Measurements from ENCODE around the gene FYTTD1.

The FYTTD1 gene

DNA sequence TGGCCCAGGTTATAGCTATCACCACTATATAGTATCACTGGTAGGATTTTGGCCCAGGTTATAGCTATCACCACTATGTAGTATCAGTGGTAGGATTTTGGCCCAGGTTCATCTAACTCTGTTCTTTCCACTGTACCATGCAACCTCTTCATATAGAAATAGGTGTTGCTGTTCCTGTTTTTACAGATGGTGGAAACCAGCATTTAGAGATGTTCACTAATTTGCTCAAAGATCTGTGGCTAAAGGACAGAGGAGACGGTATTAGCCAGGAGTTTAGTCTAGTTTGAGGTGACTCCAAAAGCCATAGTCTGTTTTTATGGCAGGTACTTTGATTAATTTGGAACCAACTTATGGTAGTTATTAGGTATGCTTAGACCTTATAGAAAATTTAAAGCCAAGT, 44.4 kb downstream of the FYTTD1 start:
- no peak for DNase-seq

DNA sequence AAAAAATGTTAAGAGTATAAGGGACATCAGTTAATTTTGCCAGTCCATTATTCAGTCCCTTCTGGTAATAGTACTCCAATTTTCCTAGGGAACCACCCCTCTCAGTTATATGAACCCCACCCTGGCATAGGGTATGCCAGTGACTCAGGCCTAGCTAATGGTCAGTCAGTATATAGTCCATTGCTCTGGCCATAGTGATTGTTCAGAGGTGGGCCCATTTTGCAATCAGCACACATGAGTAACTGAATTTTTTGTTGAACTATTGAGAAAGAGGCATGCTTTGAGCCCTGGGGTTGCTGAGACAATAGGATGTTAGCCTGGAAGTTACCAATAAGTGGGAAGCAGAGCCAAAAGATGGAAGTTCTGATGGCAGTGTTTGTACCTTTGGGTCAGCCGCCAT, 45.5 kb downstream of the FYTTD1 start:
- peak; percentile 75 for DNase-seq

DNA sequence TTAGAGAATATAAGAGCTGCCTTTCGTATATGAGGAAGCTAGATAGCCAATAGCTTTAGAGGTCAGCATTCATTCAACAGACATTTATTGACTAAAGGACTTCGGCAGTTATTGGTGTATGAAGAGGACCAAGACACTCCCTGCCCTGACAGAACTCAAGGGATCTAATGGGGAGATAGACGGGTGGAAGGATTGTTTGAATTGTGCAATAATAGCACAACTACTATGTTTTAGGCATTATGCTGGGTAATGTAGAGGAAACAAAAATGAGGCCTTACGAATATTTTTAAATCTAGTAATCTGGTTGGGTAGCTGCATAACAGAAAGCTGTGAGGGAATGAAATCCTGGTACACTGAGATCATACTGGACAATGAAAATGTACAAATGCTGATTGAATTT, 46.4 kb downstream of the FYTTD1 start:
- DNase-seq, result no peak

DNA sequence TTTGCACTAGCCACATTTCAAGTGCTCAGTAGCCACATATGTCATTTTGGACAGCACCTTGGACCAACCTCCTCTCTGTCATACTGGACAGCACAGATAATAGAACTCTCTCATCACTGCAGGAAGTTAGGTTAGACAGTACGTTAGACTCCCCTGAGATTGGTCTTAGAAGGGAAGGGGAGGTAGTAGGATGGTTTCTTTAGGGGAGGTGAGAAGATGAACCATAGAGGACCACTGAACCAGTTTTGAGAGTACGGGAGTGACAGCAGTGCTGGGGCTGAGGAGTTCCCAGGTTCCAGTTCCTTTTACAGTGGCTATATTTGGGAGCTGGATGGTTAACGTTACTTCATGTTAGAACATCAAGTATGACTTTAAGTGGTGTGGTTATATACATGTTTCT, 49.2 kb downstream of the FYTTD1 start:
- no peak for DNase-seq

DNA sequence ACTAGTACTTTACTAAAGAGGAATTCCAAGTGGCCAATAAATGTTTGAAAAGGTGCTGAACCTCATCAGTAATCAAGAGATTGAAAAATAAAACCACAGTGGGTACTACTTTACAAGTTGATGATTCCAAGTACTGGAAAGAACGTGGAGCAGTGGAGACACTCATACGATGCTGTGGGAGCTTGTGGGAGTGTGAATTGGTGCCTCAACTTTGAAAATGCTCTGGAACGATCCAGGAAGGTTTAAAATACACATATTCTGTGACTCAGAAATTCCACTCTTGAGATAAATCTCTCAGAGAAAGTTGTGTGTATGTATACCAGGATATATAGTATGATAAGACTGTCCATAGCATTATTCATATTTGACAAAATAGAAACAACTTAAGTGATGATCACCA, 50.7 kb downstream of the FYTTD1 start:
- no peak for DNase-seq

DNA sequence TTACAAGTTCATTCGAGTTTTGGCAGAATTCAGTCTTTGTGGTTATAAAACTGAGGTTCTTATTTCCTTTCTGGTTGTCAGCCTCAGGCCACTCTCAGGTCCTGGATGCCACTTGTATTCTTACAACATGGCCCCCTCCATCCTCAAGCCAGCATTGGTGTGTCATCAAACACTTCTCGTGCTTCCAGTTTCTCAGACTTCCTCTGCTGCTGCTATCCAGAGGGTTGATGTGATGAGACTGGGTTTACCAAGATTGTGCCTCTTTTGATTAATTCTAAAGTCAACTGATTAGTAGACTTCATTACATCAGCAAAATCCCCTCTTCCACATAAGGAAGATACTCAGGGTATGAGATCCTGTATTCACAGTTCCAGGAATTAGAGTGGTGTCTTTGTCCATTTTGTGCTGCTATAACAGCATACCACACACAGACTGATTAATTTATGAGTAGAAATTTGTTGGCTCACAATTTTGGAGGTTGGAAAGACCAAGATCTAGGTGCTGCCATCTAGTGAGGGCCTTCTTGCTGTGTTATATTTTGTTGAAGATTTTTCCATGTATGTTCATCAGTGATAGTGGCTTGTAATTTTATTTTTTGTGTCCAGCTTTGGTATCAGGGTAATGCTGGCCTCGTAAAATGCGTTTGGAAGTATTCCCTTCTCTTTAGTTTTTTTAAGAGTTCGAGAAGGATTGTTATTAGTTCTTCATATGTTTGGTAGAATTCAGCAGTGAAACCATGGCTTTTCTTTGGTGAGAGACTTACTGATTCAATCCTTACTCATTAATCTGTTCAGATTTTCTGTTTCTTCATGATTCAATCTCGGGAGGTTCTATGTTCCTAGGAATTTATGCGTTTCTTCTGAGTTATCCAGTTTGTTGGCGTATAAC, 52.5 kb downstream of the FYTTD1 start:
- peak; percentile 81 for DNase-seq

DNA sequence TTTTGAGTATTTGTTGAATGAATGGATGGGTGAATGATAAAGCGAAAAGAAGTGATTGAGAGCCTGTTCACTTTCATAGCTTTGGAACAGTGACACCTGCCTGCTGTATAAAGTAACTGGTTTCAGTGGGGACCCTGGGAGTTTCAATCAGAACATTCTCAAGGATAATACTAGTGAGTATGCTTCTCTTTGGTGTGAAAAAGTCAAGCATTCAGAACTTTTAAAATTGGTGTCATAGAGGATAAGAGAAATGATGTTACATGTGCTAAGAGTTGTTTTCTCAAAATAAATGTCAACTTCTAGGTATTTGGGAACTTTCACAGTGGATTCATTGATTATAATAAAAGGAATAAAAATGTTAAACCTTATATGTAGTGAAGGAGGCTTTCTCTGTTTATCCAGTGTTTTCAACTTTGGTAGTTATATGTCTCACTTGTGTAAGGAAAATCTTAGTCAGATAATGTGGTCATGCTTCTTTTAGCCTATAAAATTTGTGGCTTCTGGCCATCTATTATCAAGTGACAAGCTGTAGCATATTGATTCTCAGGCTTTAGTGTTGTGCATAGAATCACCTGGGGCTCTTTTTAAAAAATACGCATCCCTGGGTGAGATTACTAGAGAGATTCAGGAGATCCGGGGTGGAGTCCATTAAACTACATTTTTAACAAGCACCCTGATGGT, 53.2 kb downstream of the FYTTD1 start:
- DNase-seq, result no peak

DNA sequence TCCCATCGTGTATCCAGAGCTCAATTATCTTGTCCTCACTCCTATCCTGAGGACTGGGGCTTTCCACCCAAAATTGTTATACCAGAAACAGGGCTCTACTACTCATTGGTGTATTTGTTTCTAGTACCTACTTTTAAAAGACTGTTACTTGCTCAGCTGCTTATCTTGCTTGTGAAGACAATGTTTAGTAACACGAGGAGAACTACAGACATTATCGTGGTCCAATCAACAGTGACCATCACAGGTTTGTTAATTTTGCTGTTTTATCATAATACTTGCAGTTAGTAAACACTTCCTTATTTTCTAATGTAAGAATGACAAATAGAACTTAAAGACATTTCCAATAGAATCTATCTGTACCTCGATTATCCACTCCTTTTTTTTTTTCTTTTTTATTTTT, 54.8 kb downstream of the FYTTD1 start:
- no peak for DNase-seq

DNA sequence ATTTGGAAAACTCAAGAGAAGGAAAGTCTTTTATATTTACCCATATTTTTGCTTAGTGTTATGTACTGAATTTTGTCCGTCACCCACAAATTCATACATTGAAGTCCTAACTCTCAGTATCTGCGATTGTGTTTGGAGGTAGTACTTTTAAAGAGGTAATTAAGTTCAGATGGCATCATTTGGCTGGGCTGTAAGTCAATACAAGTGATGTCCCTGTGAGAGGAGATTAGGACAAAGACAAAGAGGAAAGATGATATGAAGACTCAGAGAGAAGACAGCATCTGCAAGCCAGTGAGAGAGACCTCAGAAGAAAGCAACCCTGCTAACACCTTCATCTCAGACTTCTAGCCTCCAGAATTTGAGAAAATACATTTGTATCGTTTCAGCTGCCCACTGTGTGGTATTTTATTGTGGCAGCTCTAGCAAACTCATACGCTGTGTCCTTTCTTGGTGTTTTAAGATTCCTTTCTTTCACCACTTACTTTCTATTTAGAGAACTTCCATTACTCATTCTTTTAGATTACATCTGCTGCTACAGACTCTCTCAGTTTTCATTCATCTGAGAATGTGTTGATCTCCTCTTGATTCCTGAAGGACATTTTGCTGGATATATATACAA, 58.4 kb downstream of the FYTTD1 start:
- DNase-seq, result peak; percentile 42

DNA sequence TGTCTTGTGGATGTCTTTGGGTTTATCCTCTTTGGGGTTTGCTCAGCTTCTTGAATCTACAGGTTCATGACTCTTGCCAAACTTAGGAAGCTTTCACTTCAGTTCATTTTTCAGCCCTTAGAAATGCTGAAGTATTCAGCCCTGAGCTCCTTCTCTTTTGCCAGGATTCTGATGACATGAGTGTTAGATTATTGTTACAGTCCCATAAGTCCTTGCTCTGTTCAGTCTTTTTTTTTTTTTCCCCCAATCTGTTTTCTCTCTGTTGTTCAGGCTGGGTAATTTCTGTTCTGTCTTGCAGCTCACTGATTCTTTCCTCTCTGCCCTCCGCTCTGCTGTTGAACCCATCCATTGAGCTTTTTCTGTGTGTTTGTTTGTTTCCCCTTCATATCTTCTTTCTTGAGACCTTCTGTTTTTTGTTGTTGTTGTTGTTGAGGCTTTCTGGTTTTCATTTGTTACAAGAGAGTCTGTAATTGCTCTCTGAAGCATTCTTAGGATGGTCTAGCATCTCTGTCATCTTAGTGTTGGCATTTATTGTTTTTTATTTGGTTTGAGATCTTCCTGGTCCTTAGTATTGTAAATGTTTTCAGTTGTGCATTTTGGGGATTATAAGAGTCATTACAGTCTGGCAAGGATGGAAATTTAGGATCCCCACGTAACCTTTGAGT, 59.8 kb downstream of the FYTTD1 start:
- peak; percentile 79 for DNase-seq

DNA sequence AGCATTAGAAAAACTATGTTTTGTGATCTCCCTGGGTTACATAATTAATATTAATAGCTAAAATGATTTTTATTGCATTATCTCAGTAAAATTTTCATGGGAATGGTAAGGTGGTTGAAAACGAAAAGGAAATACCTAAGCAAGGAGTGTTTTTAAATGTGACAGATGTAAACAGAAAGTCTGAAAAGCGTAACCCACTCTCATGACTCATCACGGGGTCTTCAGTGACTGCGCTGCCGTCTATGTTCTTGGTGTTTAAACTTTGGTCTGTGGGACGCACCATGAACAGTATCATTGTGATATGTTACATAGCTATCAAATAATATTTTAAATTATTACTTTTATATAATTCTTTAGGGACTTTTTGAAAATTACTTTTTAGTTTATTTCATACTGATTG, 61.2 kb downstream of the FYTTD1 start:
- DNase-seq, result no peak

DNA sequence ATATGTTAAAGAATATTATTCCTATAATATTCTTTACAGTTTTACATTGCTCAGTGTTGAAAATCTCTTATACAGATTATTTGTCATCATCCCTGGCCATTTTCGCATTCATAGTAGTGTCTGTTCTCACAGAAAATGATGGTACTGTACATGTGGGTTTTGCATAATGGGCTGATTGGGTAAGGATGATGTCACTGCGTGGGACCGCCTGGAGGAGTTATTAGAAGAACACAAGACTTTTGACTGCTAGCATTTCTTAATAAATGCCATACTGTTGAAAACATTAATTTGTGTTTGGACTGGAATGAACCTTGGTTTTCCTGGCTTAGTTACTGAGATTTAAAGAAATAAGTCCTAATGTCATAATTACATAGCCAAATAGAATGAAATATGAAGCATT, 61.7 kb downstream of the FYTTD1 start:
- peak; percentile 97 for DNase-seq

DNA sequence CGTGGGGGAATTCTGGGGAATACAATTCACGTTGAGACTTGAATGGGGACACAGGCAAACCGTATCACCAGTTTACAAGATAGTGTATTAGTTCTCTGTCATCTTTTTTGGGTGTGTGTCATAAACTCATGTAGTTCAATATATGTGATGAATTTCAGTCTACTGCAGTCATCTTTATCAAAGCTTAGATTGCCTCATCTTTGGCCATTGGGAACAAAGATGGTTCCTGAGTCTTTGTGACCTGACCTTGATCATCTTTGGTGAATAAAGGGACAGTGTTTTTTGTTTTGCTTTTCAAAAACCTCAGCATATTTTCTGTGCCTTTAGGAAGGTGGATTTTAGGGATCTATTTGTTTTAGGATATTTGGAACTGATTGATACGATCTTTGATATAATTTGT, 64.7 kb downstream of the FYTTD1 start:
- no peak for DNase-seq

DNA sequence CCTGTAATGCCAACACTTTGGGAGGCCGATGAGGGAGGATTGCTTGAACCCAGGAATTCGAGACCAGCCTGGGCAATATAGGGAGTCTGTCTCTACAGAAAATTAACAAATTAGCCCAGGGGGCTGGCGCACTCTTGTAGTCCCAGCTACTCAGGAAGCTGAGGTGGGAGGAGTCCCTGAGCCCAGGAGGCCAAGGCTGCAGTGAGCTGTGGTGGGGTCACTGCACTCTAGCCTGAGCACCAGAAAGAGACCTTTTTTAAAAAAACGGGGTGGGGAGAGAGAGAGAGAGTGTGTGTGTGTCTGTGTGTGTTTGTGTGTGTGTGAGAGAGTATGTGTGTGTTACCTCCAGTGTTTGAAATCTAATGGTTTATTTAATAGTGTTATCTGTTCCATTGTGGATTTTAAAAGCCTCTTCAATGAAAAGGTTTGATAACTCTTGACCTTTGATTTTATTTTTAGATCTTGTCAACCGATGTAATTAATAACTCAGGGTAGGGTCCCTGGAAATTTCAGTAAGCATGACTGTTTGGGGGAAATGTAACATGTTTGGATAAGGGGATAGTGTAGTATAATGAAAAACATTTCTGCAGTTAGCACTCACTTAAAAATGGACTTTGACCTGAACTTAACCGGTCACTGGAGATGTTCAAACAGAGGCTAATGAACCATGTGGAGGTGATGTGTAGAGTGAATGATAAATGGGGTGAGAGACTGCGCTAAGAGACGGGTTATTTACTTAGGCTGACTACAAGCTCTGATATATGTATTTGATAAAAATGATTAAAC, 71.1 kb downstream of the FYTTD1 start:
- DNase-seq, result no peak

DNA sequence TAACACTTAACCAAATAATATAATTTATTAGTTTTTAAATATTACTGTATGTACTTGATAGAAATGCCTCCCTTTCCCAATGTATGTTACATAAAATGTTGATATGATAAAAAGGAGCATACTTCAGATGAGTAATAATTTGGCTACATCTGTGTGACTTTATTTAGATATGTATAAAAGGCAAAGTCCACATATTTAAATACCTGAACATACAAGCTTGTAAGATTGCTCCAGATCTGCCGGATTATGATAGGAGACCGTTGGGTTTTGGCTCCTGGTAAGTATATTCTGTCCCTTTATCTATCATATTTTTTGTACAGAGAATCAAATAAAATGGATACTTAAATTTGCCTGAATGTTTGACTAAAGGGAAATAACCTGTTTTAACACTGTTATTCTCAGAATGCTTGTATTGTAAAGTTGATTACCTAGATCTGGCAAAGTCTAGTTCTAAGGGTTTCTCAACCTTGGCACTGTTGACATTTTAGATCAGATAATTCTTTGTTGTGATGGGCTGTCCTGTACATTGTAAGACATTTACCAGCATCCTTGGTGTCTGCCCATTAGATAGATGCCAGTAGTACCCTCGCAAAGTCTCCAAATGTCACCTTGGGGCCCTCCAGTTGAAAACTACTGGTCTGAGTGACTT, 79.8 kb downstream of the FYTTD1 start:
- no peak for DNase-seq

DNA sequence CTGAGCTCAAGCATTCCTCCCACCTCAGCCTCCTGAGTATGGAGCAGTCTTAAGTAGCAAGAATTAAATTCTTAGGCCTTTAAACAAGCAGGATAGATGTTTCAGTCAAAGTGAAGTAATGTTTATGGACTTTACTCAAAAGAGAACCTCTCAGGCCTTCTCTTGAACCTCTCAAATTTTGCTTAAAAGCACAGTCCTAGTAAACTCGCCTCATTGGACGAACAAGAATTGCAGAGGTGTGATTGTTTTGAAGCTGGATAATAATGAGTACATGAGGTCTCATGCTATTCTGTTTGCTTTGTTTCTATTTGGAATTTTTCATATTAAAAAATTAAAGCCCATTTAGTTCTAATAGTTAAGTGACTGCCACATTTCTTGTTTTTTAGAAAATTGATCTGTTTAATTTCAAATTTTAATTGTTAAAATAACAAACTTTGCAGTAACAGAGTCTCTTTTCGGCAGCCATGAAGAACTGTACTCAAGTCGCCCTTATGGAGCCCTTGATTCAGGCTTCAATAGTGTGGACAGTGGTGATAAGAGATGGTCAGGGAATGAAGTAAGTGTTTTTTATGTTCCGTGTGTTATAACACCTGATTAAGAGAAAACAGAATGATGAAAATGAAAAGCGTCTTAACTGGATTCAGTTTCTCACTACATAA, 80.8 kb downstream of the FYTTD1 start:
- DNase-seq, result no peak

DNA sequence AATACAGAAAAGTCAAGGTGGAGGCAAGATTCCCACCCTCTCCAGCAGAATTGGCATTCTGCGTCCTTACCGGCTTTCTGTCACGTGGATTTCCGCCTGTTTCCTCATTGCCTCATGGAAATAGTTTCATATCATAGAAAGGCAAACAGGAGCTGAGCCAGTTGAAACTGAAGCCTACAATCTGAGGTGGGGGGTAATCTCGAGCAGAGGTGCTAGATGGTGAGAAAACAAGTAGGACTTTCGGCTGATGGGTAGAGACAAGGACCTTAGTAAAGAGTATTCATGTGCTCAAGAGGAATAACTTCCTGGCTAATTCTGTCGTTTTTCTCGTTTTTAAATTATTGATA, 81.3 kb downstream of the FYTTD1 start:
- no peak for DNase-seq

DNA sequence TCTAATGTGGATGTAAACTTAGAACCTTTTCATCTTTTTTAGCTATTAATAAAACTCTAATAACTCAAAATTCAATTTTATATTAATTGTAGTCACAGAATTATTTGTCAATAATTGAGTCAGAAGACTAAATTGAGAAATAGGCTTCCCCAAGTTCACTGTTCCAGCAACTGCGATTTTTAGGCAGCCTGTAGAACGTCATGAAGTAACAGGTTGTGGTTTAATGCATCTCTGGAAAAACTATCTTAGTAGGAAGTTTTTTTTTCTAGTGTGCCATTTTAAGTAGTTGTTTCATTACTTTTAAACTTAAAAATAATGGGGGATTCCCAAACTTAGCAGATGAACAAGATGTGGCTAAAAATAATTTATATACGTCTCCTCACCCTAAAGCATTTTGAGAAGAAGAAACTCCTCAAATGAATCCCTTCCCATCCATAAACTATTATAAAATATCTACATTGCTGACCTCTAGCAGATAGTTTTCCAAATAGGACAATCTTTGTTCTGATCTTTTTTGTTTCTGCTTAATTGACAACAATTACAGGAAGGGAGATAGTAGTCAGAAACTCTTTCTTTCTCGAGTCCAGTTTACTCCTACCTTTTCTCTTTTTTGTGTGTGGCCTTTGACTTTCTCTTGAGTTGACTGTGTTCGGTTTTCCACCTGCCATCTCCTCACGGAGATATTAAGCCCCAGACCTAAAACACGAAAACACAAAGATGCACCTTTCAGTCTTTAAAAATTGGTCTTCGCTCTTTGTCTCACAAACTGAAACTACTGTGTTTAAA, 84.4 kb downstream of the FYTTD1 start:
- DNase-seq, result no peak

DNA sequence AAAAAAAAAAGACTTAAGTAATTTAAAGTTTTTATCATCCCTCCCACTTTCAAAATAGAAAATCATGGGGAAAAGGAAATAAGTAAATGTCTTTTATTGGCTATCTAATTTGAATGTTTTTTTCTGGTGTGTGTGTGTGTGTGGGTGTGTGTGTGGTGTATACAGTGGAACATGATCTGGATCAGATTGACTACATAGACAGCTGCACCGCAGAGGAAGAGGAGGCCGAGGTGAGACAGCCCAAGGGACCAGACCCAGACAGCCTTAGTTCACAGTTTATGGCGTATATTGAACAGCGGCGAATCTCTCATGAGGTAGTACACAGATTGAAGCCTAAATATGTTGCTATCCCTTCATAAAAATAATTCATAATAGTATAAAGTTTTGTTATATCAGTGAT, 85.8 kb downstream of the FYTTD1 start:
- DNase-seq, result no peak

DNA sequence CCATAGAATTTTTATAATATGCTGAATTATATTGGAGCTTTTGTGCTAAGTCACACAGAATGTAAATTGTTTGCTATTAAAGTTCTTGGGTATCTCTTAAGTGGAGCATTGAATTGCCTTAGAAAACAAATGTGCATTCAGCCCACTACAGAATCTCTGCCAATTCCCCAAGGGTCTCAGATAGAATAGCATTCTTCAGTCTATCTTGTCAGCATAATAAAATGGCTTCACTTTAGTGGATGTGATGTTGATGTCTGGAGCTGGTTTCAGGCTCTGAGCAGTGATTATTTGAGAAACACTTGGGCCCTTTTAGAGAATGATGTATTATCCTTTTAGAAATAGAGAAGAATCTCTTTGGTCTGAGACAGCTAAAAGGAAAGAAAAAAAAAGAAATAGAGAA, 86.6 kb downstream of the FYTTD1 start:
- DNase-seq, result no peak

All from EL (cell line).